Dendritic cell treated with granulocyte-macrophage colony-stimulating factor and Interleukin-4, amounts not matched to agents 40 ng/mL and 50 ng/mL, for 4 days (primary cell): ENCODE results near the gene ITPR2.
"Not testable (repeated sequence)": the region's sequence is repeated elsewhere in the genome, so short reads cannot be mapped to it uniquely, and the experiment has no call there.

Experiments
- H3K27ac Mint-ChIP-seq: one replicate; pipeline ENCODE4 v1.8.0; 2022; ENCODE audit warnings: mild to moderate bottlenecking, mixed read lengths
- H3K27me3 Mint-ChIP-seq: one replicate; pipeline ENCODE4 v1.8.0; 2022; ENCODE audit warnings: mild to moderate bottlenecking, mixed read lengths
- H3K36me3 Mint-ChIP-seq: one replicate; pipeline ENCODE4 v1.8.0; 2022; ENCODE audit warnings: low read depth, mixed read lengths
- H3K4me1 Mint-ChIP-seq: one replicate; pipeline ENCODE4 v1.8.0; 2022; ENCODE audit warnings: low read depth, mixed read lengths
- H3K4me3 Mint-ChIP-seq: one replicate; pipeline ENCODE4 v1.8.0; 2022; ENCODE audit warnings: mild to moderate bottlenecking, moderate library complexity, mixed read lengths
- H3K9me3 Mint-ChIP-seq: one replicate; pipeline ENCODE4 v1.8.0; 2022; ENCODE audit warnings: mixed read lengths
- intact Hi-C: fragments of 100-400 bp; cut with micrococcal nuclease; formaldehyde crosslinking; loops from one replicate; pipeline ENCODE4 v1.15.0; 2022

Gene ITPR2

GRCh38 chr12:26741584-26742227, 91.3 kb downstream of the ITPR2 start:
- Mint-ChIP-seq H3K27me3 (no peaks in the 10 kb centered on the region), H3K4me3 (no peak overlapping the region), H3K27ac (no peak overlapping the region), H3K4me1 (peaks cover 44% of the 10 kb centered on the region), H3K9me3 (peaks cover 13% of the 10 kb centered on the region), H3K36me3 (peaks cover 44% of the 10 kb centered on the region)
- intact Hi-C loops: no loop called here

- intact Hi-C loops: no loop called here
Measured at GRCh38 chr12:26740991-26741390, 92.0 kb downstream of the ITPR2 start.

GRCh38 chr12:26740348-26740747, 92.6 kb downstream of the ITPR2 start:
- H3K36me3 Mint-ChIP-seq: peaks cover 49% of the 10 kb centered on the region
- no peaks in the 10 kb centered on the region for H3K27me3 Mint-ChIP-seq
- H3K9me3 Mint-ChIP-seq: peaks cover 13% of the 10 kb centered on the region
- peaks cover 44% of the 10 kb centered on the region for H3K4me1 Mint-ChIP-seq
- H3K4me3 Mint-ChIP-seq: no peak overlapping the region
- intact Hi-C loops: no loop called here
- H3K27ac Mint-ChIP-seq: no peak overlapping the region

More at GRCh38 chr12:26740991-26741390, 92.0 kb downstream of the ITPR2 start:
- Mint-ChIP-seq H3K27me3 (no peaks in the 10 kb centered on the region), H3K27ac (no peak overlapping the region), H3K9me3 (peaks cover 13% of the 10 kb centered on the region), H3K36me3 (peaks cover 48% of the 10 kb centered on the region), H3K4me1 (peaks cover 40% of the 10 kb centered on the region), H3K4me3 (no peak overlapping the region)

- H3K27me3 Mint-ChIP-seq: no peaks in the 10 kb centered on the region
- no peak overlapping the region for H3K4me3 Mint-ChIP-seq
- intact Hi-C loops: no loop called here
- no peak overlapping the region for H3K27ac Mint-ChIP-seq
- peaks cover 53% of the 10 kb centered on the region for H3K36me3 Mint-ChIP-seq
- H3K4me1 Mint-ChIP-seq: peaks cover 48% of the 10 kb centered on the region
- peaks cover 13% of the 10 kb centered on the region for H3K9me3 Mint-ChIP-seq
Measured at GRCh38 chr12:26737487-26738030, 95.4 kb downstream of the ITPR2 start.

GRCh38 chr12:26736563-26737486, 96.2 kb downstream of the ITPR2 start:
- Mint-ChIP-seq H3K4me3 (no peak overlapping the region), H3K4me1 (peaks cover 45% of the 10 kb centered on the region), H3K27ac (no peak overlapping the region), H3K36me3 (peaks cover 46% of the 10 kb centered on the region), H3K9me3 (peaks cover 13% of the 10 kb centered on the region), H3K27me3 (no peaks in the 10 kb centered on the region)
- intact Hi-C loops: no loop called here

- H3K27ac Mint-ChIP-seq: no peak overlapping the region
Measured at GRCh38 chr12:26735249-26735639, 97.8 kb downstream of the ITPR2 start.

GRCh38 chr12:26734510-26735248, 98.3 kb downstream of the ITPR2 start:
- Mint-ChIP-seq H3K9me3 (peaks cover 13% of the 10 kb centered on the region), H3K4me3 (no peak overlapping the region), H3K36me3 (peaks cover 43% of the 10 kb centered on the region), H3K27me3 (peaks cover 2% of the 10 kb centered on the region), H3K27ac (no peak overlapping the region), H3K4me1 (peaks cover 41% of the 10 kb centered on the region)
- intact Hi-C loops: loop anchor here (5.0 kb wide), 1 partner anchor 33 kb away; no protein-coding TSS in a partner anchor

More at GRCh38 chr12:26735249-26735639, 97.8 kb downstream of the ITPR2 start:
- peaks cover 41% of the 10 kb centered on the region for H3K36me3 Mint-ChIP-seq
- intact Hi-C loops: no loop called here
- peaks cover 13% of the 10 kb centered on the region for H3K9me3 Mint-ChIP-seq
- no peak overlapping the region for H3K4me3 Mint-ChIP-seq
- H3K27me3 Mint-ChIP-seq: no peaks in the 10 kb centered on the region
- H3K4me1 Mint-ChIP-seq: peaks cover 40% of the 10 kb centered on the region

GRCh38 chr12:26732005-26732908, 100.7 kb downstream of the ITPR2 start:
- Mint-ChIP-seq H3K9me3 (no peaks in the 10 kb centered on the region), H3K4me1 (peaks cover 58% of the 10 kb centered on the region), H3K4me3 (no peak overlapping the region), H3K27me3 (peaks cover 4% of the 10 kb centered on the region), H3K36me3 (peaks cover 26% of the 10 kb centered on the region), H3K27ac (peak overlapping the region; percentile 34)
- intact Hi-C loops: loop anchor here (5.0 kb wide), 1 partner anchor 35 kb away; no protein-coding TSS in a partner anchor

- Mint-ChIP-seq H3K9me3 (no peaks in the 10 kb centered on the region), H3K27me3 (peaks cover 4% of the 10 kb centered on the region), H3K4me1 (peaks cover 53% of the 10 kb centered on the region), H3K4me3 (no peak overlapping the region), H3K27ac (no peak overlapping the region), H3K36me3 (peaks cover 17% of the 10 kb centered on the region)
- intact Hi-C loops: loop anchor here (5.0 kb wide), 1 partner anchor 37 kb away; no protein-coding TSS in a partner anchor
Measured at GRCh38 chr12:26730481-26731350, 102.3 kb downstream of the ITPR2 start.

- intact Hi-C loops, H3K27ac Mint-ChIP-seq, H3K27me3 Mint-ChIP-seq, H3K4me3 Mint-ChIP-seq, H3K9me3 Mint-ChIP-seq: not testable (repeated sequence)
- Mint-ChIP-seq H3K36me3 (peaks cover 19% of the 10 kb centered on the region), H3K4me1 (peaks cover 45% of the 10 kb centered on the region)
Measured at GRCh38 chr12:26729137-26729671, 103.8 kb downstream of the ITPR2 start.

- H3K36me3 Mint-ChIP-seq: peaks cover 25% of the 10 kb centered on the region
- no peak overlapping the region for H3K4me3 Mint-ChIP-seq
- intact Hi-C loops: no loop called here
- peaks cover 45% of the 10 kb centered on the region for H3K4me1 Mint-ChIP-seq
- H3K27me3 Mint-ChIP-seq: peaks cover 4% of the 10 kb centered on the region
- H3K27ac Mint-ChIP-seq: no peak overlapping the region
- H3K9me3 Mint-ChIP-seq: no peaks in the 10 kb centered on the region
Measured at GRCh38 chr12:26728205-26729050, 104.6 kb downstream of the ITPR2 start.
